Fibroblast of the aortic adventitia (primary cell): ENCODE results near the gene LRP2. TPM values are rescaled to one million over a fixed set of nuclear protein-coding genes. Genes with fewer than 3 reads are reported as not detected.
"Not testable (repeated sequence)": the region's sequence is repeated elsewhere in the genome, so short reads cannot be mapped to it uniquely, and the experiment has no call there.

Experiments
- DNase-seq: peaks from one replicate; pipeline ENCODE4 v3.0.0-alpha.2; 2010; ENCODE audit warnings: low read depth
- H3K4me3 ChIP-seq: 2 replicates; pipeline ENCODE4 v1.5.1; 2011; ENCODE audit warnings: low read depth, mild to moderate bottlenecking, control low read depth, low read length, moderate library complexity
- total RNA-seq: library from RNA; depleted of rRNA; stranded (reverse); fragments of >200 nt; gene quantifications from 2 replicates; pipeline ENCODE4 v1.2.3, GENCODE V29; 2012; ENCODE audit warnings: low replicate concordance
- TF ChIP-seq, protein P1 (sequence below): IDR thresholded peaks from 2 replicates; pipeline ENCODE4 v1.5.1; 2011; ENCODE audit warnings: mild to moderate bottlenecking, low read length, control low read depth, inconsistent platforms; ENCODE audit not compliant: insufficient read depth

Gene LRP2
- total RNA-seq, 1 donor = not detected

DNA sequence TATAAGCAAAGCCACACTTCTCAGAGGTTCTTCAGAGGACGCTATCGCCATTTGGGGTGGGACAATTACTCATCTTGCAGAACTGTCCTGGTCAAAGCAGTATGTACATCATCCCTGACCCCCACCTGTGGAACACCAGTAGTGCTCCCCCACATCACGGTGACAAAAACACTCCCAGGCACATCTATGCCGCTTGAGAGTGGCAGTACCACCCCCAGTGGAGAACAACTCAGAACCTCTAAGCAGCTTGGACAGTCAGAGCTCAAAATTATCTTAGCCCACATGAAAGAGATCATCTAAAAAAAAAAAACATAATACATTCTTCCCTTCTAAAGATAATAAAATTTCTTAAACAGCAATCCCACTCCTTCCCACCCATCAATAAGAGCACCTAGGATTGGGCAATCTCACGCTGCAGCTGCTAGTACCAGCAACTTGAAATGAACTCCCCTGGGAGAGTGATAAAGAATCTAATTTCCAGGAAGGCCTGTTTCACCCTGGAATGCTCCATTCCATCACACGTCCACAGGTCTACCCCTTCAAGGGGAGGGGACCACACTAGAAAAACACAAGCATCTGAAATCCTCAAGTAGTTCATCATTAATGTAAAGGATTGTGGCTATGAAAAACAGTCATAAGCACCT lies 31.7 kb downstream of the LRP2 start:
- H3K4me3 ChIP-seq = no peak overlapping the region
- TF ChIP-seq, protein P1, sequence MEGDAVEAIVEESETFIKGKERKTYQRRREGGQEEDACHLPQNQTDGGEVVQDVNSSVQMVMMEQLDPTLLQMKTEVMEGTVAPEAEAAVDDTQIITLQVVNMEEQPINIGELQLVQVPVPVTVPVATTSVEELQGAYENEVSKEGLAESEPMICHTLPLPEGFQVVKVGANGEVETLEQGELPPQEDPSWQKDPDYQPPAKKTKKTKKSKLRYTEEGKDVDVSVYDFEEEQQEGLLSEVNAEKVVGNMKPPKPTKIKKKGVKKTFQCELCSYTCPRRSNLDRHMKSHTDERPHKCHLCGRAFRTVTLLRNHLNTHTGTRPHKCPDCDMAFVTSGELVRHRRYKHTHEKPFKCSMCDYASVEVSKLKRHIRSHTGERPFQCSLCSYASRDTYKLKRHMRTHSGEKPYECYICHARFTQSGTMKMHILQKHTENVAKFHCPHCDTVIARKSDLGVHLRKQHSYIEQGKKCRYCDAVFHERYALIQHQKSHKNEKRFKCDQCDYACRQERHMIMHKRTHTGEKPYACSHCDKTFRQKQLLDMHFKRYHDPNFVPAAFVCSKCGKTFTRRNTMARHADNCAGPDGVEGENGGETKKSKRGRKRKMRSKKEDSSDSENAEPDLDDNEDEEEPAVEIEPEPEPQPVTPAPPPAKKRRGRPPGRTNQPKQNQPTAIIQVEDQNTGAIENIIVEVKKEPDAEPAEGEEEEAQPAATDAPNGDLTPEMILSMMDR = no peak
- no peak for DNase-seq

DNA sequence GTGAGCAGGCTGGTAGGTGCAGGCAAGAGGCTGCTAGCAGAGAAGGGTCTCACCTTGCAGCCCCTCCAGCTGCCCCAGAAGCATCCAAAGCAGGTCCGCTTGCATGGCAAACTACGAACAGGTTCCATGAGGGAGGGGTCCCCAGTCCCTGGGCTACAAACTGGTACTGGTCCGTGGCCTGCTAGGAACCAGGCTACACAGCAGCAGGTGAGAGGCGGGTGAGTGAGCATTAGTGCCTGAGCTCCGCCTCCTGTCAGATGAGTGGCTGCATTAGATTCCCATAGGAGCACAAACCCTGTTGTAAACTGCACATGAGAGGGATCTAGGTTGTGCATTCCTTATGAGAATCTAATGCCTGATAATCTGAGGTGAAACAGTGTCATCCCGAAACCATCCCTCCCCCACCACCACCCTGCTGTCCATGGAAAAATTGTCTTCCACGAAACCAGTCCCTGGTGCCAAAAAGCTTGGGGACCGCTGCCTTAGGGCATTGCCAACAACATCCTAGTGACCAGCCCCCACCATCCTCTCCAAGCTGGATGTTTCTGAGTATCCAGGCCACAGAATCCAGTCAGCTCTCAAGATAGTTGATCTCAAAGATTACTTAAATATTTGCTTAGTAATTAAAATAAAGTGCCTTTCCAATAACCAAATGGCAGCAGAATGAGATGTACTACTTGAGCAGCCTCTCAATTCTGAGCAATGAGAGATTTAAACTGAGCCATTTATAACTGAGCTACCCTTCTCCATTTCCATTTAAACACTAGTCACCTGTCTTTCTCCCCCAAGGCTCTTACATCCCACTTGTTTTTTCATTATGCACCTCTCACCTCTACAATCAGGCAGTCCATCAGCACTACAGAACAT lies 32.4 kb downstream of the LRP2 start:
- H3K4me3 ChIP-seq = no peak overlapping the region
- no peak for DNase-seq
- TF ChIP-seq, protein P1 = no peak

DNA sequence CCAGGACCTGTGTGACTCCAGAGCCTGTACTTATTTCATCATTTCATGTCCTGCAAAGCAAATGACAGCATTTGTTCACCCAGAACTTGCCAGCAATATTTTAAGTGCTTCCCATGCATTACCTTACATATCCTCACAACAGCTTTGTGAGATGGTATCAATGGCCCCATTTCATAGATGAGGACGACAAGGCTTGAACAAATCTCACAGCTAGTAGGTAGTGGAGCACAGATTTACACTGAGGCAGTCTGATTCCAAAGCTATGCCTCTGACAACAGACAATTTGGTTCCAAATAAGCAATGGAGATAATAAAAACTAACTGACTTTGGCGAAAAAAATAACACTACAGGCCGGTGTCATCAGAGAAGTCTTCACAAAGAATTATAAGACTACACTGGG lies 33.5 kb downstream of the LRP2 start:
- H3K4me3 ChIP-seq = no peak overlapping the region
- TF ChIP-seq, protein P1 = no peak
- no peak for DNase-seq

DNA sequence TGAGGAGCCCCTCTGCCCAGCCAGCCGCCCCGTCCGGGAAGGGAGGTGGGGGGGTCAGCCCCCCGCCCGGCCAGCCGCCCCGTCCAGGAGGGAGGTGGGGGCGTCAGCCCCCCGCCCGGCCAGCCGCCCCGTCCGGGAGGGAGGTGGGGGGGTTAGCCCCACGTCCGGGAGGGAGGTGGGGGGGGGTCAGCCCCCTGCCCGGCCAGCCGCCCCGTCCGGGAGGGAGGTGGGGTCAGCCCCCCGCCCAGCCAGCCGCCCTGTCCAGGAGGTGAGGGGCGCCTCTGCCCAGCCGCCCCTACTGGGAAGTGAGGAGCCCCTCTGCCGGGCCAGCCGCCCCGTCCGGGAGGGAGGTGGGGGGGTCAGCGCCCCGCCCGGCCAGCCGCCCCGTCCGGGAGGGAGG lies 34.5 kb downstream of the LRP2 start:
- not testable (repeated sequence) for DNase-seq, H3K4me3 ChIP-seq

DNA sequence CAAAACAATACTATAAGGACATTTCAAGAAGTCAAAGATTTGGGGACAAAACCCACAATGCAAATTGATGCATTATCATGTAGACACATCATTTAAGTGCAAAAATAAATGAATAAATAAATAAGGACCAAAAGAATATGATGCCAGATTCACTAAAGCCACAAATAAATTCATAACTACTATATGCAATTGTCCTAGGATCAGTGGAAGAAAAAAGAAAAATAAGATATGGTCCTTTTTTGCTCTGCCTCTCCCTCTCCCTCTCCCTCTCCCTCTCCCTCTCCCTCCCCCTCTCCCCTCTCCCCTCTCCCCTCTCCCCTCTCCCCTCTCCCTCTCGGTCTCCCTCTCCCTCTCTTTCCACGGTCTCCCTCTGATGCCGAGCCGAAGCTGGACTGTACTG lies 36.4 kb downstream of the LRP2 start:
- not testable (repeated sequence) for DNase-seq, H3K4me3 ChIP-seq

DNA sequence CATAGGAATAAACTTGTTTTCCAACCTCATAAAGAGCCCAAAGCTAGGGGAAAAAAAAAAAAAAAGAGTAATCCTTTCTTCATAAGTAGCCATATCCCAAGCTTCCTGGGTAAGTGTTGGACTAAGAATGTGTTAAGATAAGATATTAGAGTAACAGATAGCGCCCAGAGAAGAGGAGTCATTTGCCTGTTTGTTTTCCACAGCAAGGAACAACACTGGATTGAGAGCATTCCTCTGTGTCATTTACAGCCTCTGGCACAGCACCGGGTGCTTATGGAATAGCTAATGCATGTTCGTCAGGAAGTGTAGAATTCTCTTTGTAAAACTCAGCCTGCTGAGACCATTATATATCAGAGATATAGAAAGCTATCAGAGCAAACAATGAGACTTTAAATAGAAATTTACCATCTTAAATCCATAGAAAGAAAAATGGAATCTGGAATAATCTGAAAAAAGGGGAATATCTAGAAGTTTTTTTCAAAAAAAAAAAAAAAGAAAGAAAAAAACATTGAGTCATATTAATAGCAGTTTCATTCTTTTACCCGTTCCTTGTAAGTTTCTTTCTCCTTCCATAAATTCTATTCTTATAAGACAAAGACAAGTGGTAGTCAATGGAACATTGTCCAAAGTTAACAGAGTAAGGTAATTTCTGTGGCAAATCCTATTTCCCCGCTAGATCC lies 37.6 kb downstream of the LRP2 start:
- DNase-seq = no peak
- TF ChIP-seq, protein P1 = no peak
- H3K4me3 ChIP-seq = no peak overlapping the region

DNA sequence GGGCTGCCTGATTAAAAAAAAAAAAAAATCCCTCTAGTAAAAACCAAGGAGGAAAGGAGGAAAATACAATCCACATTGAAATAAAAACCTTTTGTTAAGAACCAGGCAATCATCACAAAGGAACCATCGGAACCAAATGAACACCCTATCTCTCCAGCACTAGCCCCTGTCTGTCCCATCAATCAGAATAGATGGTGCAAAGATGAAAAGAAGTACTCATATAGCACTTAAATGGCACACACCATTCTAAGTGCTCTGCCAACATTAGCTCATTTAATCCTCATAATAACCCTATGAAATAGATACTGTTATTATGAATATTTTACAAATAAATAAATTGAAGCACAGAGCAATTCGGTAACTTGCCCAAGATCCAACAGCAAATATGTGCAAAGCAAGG lies 38.5 kb downstream of the LRP2 start:
- H3K4me3 ChIP-seq = no peak overlapping the region
- TF ChIP-seq, protein P1 = no peak
- no peak for DNase-seq
